Gastroesophageal sphincter (tissue), 4 donors: Measurements from ENCODE around the gene TRMT5. TPM values are rescaled to one million over a fixed set of nuclear protein-coding genes. Genes with fewer than 3 reads are reported as not detected.

Experiments used
- ATAC-seq: fragments of 150-250 bp; one replicate; pipeline ENCODE4 v1.9.1; 2016; ENCODE audit warnings: mild to moderate bottlenecking, moderate library complexity
- H3K27ac ChIP-seq, 4 donors: fragments of 200-600 bp; sonication (generic) in 3 of 4; 1 replicate in 3 of 4; 2 replicates in 1 of 4; pipeline ENCODE4 v1.5.1; 2016 to 2019
- H3K27me3 ChIP-seq: fragments of 200-600 bp; sonication (generic); one replicate; pipeline ENCODE4 v1.5.1; 2019
- H3K36me3 ChIP-seq, 2 donors: fragments of 200-600 bp; sonication (generic); one replicate each; pipeline ENCODE4 v1.5.1; 2019; ENCODE audit warnings: control low read depth in 1 of 2
- H3K4me1 ChIP-seq, 3 donors: fragments of 200-600 bp; sonication (generic); 1 replicate in 2 of 3; 2 replicates in 1 of 3; pipeline ENCODE4 v1.5.1; 2016 to 2019; ENCODE audit warnings: control low read depth in 2 of 3
- H3K4me3 ChIP-seq, 2 donors: fragments of 200-600 bp; sonication (generic); one replicate each; pipeline ENCODE4 v1.5.1; 2019; ENCODE audit warnings: mild to moderate bottlenecking in 1 of 2, moderate library complexity in 1 of 2
- H3K9me3 ChIP-seq, 3 donors: fragments of 200-600 bp; sonication (generic); one replicate each; pipeline ENCODE4 v1.5.1; 2017 to 2019; ENCODE audit warnings: control low read depth in 2 of 3
- EP300 ChIP-seq: sonication (generic); formaldehyde crosslinking; IDR thresholded peaks from one replicate; pipeline ENCODE4 v1.6.1; 2017; ENCODE audit warnings: antibody characterized with exemption, mild to moderate bottlenecking
- POLR2A ChIP-seq, 2 donors: fragments of 450-650 bp; IDR thresholded peaks; one replicate each; pipeline ENCODE4 v1.6.1; 2017; ENCODE audit warnings: antibody characterized with exemption in 2 of 2, mild to moderate bottlenecking in 2 of 2, moderate library complexity in 1 of 2
- POLR2AphosphoS5 ChIP-seq: sonication (generic); formaldehyde crosslinking; IDR thresholded peaks from one replicate; pipeline ENCODE4 v1.6.1; 2017; ENCODE audit warnings: antibody characterized with exemption
- WGBS, 2 donors: methylation state at CpG; one replicate each; pipeline ENCODE4 v1.1.5; 2018; ENCODE audit warnings: low coverage in 1 of 2; 5-methylcytosine and 5-hydroxymethylcytosine counted together
- total RNA-seq, 4 donors: library from RNA; depleted of rRNA; stranded (reverse); fragments of >200 nt; gene quantifications; one replicate each; pipeline ENCODE4 v1.1.0, GENCODE V29; 2016
- TF ChIP-seq, protein P1 (sequence below), 4 experiments: fragments of 200-600 bp in 2 of 4; fragments of 450-650 bp in 2 of 4; sonication (generic) in 1 of 4; IDR thresholded peaks; one replicate each; pipeline ENCODE4 v1.5.1; 2017 to 2019; ENCODE audit warnings: antibody characterized with exemption in 4 of 4, mild to moderate bottlenecking in 2 of 4, moderate library complexity in 2 of 4

TRMT5 gene
- total RNA-seq, 4 donors from 2014 or later, result 7.5 to 16.5 (median 11.6) TPM

GRCh38 chr14:60974090-60974651 is 6.7 kb downstream of the TRMT5 start:
- Histone ChIP-seq H3K4me3 (no peak overlapping the region), H3K9me3 (no peaks in the 10 kb centered on the region), H3K27ac (no peak overlapping the region), H3K27me3 (no peaks in the 10 kb centered on the region), H3K4me1 (peaks cover 0 to 22% (median 4%) of the 10 kb centered on the region in 3 donors), H3K36me3 (peaks cover 0 to 38% of the 10 kb centered on the region in 2 donors)
- no peak for TF ChIP-seq POLR2A (IDR thresholded peaks at IDR 0.05)
- no peak for TF ChIP-seq POLR2AphosphoS5
- no peak for TF ChIP-seq EP300
- TF ChIP-seq, protein P1, sequence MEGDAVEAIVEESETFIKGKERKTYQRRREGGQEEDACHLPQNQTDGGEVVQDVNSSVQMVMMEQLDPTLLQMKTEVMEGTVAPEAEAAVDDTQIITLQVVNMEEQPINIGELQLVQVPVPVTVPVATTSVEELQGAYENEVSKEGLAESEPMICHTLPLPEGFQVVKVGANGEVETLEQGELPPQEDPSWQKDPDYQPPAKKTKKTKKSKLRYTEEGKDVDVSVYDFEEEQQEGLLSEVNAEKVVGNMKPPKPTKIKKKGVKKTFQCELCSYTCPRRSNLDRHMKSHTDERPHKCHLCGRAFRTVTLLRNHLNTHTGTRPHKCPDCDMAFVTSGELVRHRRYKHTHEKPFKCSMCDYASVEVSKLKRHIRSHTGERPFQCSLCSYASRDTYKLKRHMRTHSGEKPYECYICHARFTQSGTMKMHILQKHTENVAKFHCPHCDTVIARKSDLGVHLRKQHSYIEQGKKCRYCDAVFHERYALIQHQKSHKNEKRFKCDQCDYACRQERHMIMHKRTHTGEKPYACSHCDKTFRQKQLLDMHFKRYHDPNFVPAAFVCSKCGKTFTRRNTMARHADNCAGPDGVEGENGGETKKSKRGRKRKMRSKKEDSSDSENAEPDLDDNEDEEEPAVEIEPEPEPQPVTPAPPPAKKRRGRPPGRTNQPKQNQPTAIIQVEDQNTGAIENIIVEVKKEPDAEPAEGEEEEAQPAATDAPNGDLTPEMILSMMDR (IDR thresholded peaks at IDR 0.05), result no peak
- no peak for ATAC-seq
- 73 to 75% methylated on average over 6 of the region's 6 CpGs for WGBS, 2 donors

GRCh38 chr14:60973070-60973469 is 7.8 kb downstream of the TRMT5 start:
- no peaks in the 10 kb centered on the region for H3K27me3 ChIP-seq
- H3K4me3 ChIP-seq, result no peak overlapping the region
- no peaks in the 10 kb centered on the region for H3K9me3 ChIP-seq
- H3K4me1 ChIP-seq, result peaks cover 0 to 11% (median 3%) of the 10 kb centered on the region in 3 donors
- H3K27ac ChIP-seq, result no peak overlapping the region
- H3K36me3 ChIP-seq, result peaks cover 0 to 38% of the 10 kb centered on the region in 2 donors
- 90 to 100% methylated on average over 2 of the region's 3 CpGs for WGBS, 2 donors
- ATAC-seq, result no peak
- TF ChIP-seq POLR2AphosphoS5 (no peak), POLR2A (IDR thresholded peaks at IDR 0.05) (no peak), EP300 (no peak)
- TF ChIP-seq, protein P1 (IDR thresholded peaks at IDR 0.05), result no peak

GRCh38 chr14:60972295-60972694 is 8.6 kb downstream of the TRMT5 start:
- Histone ChIP-seq H3K4me1 (peaks cover 0 to 3% (median 0%) of the 10 kb centered on the region in 3 donors), H3K36me3 (peaks cover 0 to 38% of the 10 kb centered on the region in 2 donors), H3K27ac (no peak overlapping the region), H3K27me3 (no peaks in the 10 kb centered on the region), H3K4me3 (no peak overlapping the region), H3K9me3 (no peaks in the 10 kb centered on the region)
- no peak for ATAC-seq
- TF ChIP-seq EP300 (no peak), POLR2A (IDR thresholded peaks at IDR 0.05) (no peak), POLR2AphosphoS5 (no peak)
- TF ChIP-seq, protein P1 (IDR thresholded peaks at IDR 0.05), result no peak
- WGBS, 2 donors, result 89 to 94% methylated on average over 10 to 11 of the region's 15 CpGs

DNA sequence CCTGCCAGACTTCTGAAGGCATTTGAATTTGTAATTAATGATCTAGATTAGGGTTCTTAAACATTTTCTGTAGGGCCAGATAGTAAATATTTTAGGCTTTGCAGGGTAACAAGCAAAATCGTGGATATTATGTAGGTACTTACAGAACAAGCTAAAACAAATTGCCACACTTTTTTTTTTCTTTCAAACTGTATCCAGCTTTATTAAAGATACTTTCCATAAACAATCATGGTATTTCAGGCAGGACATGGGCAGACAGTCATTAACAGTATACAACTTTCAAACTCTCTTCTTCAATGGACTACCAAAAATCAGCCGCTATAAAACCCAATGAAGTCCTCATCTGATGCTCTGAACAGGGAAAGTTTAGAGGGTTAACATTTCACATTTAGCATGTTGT is 9.6 kb downstream of the TRMT5 start:
- no peak overlapping the region for H3K27ac ChIP-seq
- no peaks in the 10 kb centered on the region for H3K27me3 ChIP-seq
- 6 to 35% methylated on average over 2 of the region's 2 CpGs for WGBS, 2 donors
- H3K36me3 ChIP-seq, result peaks cover 0 to 36% of the 10 kb centered on the region in 2 donors
- TF ChIP-seq, protein P1 (IDR thresholded peaks at IDR 0.05), result no peak
- TF ChIP-seq POLR2AphosphoS5 (no peak), POLR2A (IDR thresholded peaks at IDR 0.05) (no peak), EP300 (no peak)
- H3K9me3 ChIP-seq, result no peaks in the 10 kb centered on the region
- ATAC-seq, result no peak
- no peak overlapping the region for H3K4me3 ChIP-seq
- no peaks in the 10 kb centered on the region for H3K4me1 ChIP-seq

DNA sequence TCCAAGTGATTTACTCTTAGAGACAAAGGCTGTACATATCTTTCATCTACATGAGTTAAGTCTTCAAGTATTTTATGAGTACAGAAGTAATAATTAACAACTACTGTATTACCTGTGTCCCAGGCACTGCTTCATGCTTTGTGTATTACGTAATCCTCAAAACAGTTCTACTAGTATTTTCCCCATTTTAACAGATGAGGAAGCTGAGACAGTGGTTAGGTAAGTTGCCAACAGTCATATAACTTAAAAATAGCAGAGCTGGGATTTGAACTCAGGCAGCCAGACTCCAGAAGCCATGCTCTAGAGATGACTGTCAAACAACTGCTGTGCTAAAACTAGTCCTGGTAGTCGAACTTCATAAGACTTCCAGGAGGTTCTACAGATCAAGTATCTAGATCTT is 10.7 kb downstream of the TRMT5 start:
- no peak for ATAC-seq
- H3K36me3 ChIP-seq, result peaks cover 0 to 25% of the 10 kb centered on the region in 2 donors
- no peak overlapping the region for H3K4me3 ChIP-seq
- no peak overlapping the region for H3K27ac ChIP-seq
- no peaks in the 10 kb centered on the region for H3K27me3 ChIP-seq
- no peak for TF ChIP-seq POLR2AphosphoS5
- no peaks in the 10 kb centered on the region for H3K9me3 ChIP-seq
- no peaks in the 10 kb centered on the region for H3K4me1 ChIP-seq
- WGBS, 2 donors, result 88% methylated on average over 2 of the region's 2 CpGs
